K562 (cell line): ENCODE data around the gene SLAMF8. TPM values are rescaled to one million over a fixed set of nuclear protein-coding genes. Genes with fewer than 3 reads are reported as not detected.

Experiments
- ATAC-seq: fragments of 200-7000 bp; cut with Tn5 transposase; 3 replicates; pipeline ENCODE4 v1.9.1; 2020; ENCODE audit warnings: moderate library complexity
- BruUV-seq: library from RNA; stranded (reverse); fragments of 400-500 nt; replicated peaks from 2 replicates; lab custom pipeline; 2021; lab: Mats Ljungman, UMichigan
- CTCF ChIA-PET: fragments of 300-600 bp; formaldehyde crosslinking; extraction: SDS; loops from one replicate; lab custom pipeline; 2021; ENCODE audit warnings: low intra/inter-chr PET ratio; lab: Yijun Ruan, JAX
- POLR2A ChIA-PET: fragments of 300-600, 350-650 bp; sonication (Branson Sonifier 250); formaldehyde crosslinking; extraction: SDS; loops from one replicate; lab custom pipeline; 2021; ENCODE audit warnings: antibody characterized with exemption, inconsistent platforms; lab: Yijun Ruan, JAX
- DNase-seq, 4 experiments: peaks; one replicate each; pipeline versions ENCODE4 v3.0.0 to v3.0.0-alpha.2; 2011 to 2018; ENCODE audit warnings: low spot score in 3 of 4, mixed read lengths in 3 of 4; ENCODE audit errors: extremely low read depth in 1 of 4
- FAIRE-seq: peaks from 2 replicates; lab custom pipeline; 2011; peaks lifted over from hg19 to GRCh38; lab: Jason Lieb, UNC
- H2AFZ ChIP-seq: 2 replicates; pipeline ENCODE4 v1.6.0; 2011; ENCODE audit warnings: low read depth, low read length, control low read depth, inconsistent platforms
- H3K27ac ChIP-seq: fragments of 200-600 bp; 3 replicates; pipeline ENCODE4 v1.8.0; 2011; ENCODE audit warnings: low read depth, mild to moderate bottlenecking, control low read depth, inconsistent platforms, low read length, moderate library complexity, mixed read lengths; ENCODE audit errors: extremely low read depth
- H3K27me3 ChIP-seq, 2 experiments: fragments of 300-600 bp in 1 of 2; 2 replicates in 1 of 2; 3 replicates in 1 of 2; pipeline versions ENCODE4 v1.6.0 to v1.8.0; 2011; ENCODE audit warnings: inconsistent platforms in 2 of 2, low read length in 2 of 2, mild to moderate bottlenecking in 1 of 2, mixed read lengths in 1 of 2, moderate library complexity in 1 of 2; ENCODE audit not compliant: control insufficient read depth in 2 of 2, insufficient read depth in 2 of 2
- H3K36me3 ChIP-seq: fragments of 300-600 bp; 3 replicates; pipeline ENCODE4 v1.8.0; 2011; ENCODE audit warnings: mild to moderate bottlenecking, low read length, inconsistent platforms; ENCODE audit not compliant: control insufficient read depth, insufficient read depth
- H3K4me1 ChIP-seq, 2 experiments: fragments of 200-600 bp in 1 of 2; replicated peaks in 1 of 2; 2 replicates in 1 of 2; 3 replicates in 1 of 2; pipeline versions ENCODE4 v1.5.1 to v1.8.0; 2011; ENCODE audit warnings: inconsistent platforms in 2 of 2, low read length in 2 of 2, mild to moderate bottlenecking in 1 of 2, mixed read lengths in 1 of 2, moderate library complexity in 1 of 2; ENCODE audit not compliant: control insufficient read depth in 2 of 2, insufficient read depth in 2 of 2
- H3K4me2 ChIP-seq: 2 replicates; pipeline ENCODE4 v1.6.1; 2011; ENCODE audit warnings: low read length, control low read depth, inconsistent platforms, mixed read lengths; ENCODE audit not compliant: insufficient read depth
- H3K4me3 ChIP-seq: fragments of 200-600 bp; sonication (generic), shearing (Covaris generic); 2 replicates; pipeline ENCODE4 v1.5.1; 2016; ENCODE audit warnings: control low read depth, inconsistent platforms
- H3K79me2 ChIP-seq: fragments of 200-600 bp; 3 replicates; pipeline ENCODE4 v1.8.0; 2011; ENCODE audit warnings: low read length, inconsistent platforms; ENCODE audit not compliant: control insufficient read depth, insufficient read depth
- H3K9ac ChIP-seq, 2 experiments: 2 replicates each; pipeline versions ENCODE4 v1.6.0 to v1.6.1; 2011; ENCODE audit warnings: low read depth in 2 of 2, low read length in 2 of 2, control low read depth in 1 of 2, inconsistent platforms in 1 of 2, mild to moderate bottlenecking in 1 of 2, mixed read lengths in 1 of 2; ENCODE audit not compliant: insufficient read depth in 1 of 2
- H3K9me1 ChIP-seq: one replicate; pipeline ENCODE4 v1.6.0; 2011; ENCODE audit warnings: inconsistent platforms, mild to moderate bottlenecking, low read length, moderate library complexity; ENCODE audit not compliant: control insufficient read depth, insufficient read depth
- H3K9me3 ChIP-seq: replicated peaks from 2 replicates; pipeline ENCODE4 v1.5.1; 2011; ENCODE audit warnings: low read depth, low read length, inconsistent platforms; ENCODE audit not compliant: control insufficient read depth, insufficient read depth
- H4K20me1 ChIP-seq: replicated peaks from 2 replicates; pipeline ENCODE4 v1.6.1; 2011; ENCODE audit warnings: low read length, inconsistent platforms, mixed read lengths; ENCODE audit not compliant: control insufficient read depth, insufficient read depth
- REST ChIP-seq, 2 experiments: fragments of 450-650 bp; formaldehyde crosslinking in 1 of 2; IDR thresholded peaks; 2 replicates each; pipeline versions ENCODE4 v1.4.0 to v1.6.1; 2014 to 2020; ENCODE audit warnings: mild to moderate bottlenecking in 2 of 2, borderline replicate concordance in 1 of 2, low read depth in 1 of 2
- SFPQ ChIP-seq: fragments of 200-400 bp; formaldehyde crosslinking; IDR thresholded peaks from 2 replicates; pipeline ENCODE4 v1.6.1; 2017; ENCODE audit warnings: mild to moderate bottlenecking, low read depth, low read length, moderate library complexity
- SRSF7 ChIP-seq: fragments of 200-400 bp; formaldehyde crosslinking; optimal IDR thresholded peaks from 2 replicates; pipeline ENCODE3; 2017; ENCODE audit warnings: mild to moderate bottlenecking, low read depth, low read length
- ZNF24 ChIP-seq: fragments of 450-650 bp; IDR thresholded peaks from 2 replicates; pipeline ENCODE4 v1.6.1; 2016
- WGBS: fragments of 100-300 bp; shearing (Covaris generic); methylation state at CpG from one replicate; pipeline ENCODE4 v1.1.6; 2016; ENCODE audit warnings: low coverage, mixed read lengths; ENCODE audit not compliant: insufficient coverage; ENCODE audit errors: missing lambda C conversion rate; 5-methylcytosine and 5-hydroxymethylcytosine counted together
- in situ Hi-C: fragments of 300-500 bp; cut with MboI; formaldehyde crosslinking; loops from 4 replicates; pipeline ENCODE4 v1.15.0; 2018; ENCODE audit warnings: inconsistent platforms, mixed read lengths
- intact Hi-C: fragments of 100-400 bp; cut with micrococcal nuclease; formaldehyde crosslinking; loops from 2 replicates; pipeline ENCODE4 v1.14.2; 2022
- polyA plus RNA-seq, 8 experiments: library from polyadenylated mRNA; depleted of rRNA in 4 of 8; stranded (reverse) in 5 of 8; unstranded in 3 of 8; fragments of >200 nt; fragmentation: Nextera tagmentation in 2 of 8; fragmentation: Illumina TruSeq in 1 of 8; extraction: Ambion mirVana in 2 of 8; extraction: Trizol in 1 of 8; gene quantifications; 2 replicates each; pipeline versions ENCODE4 v1.2.1 to v1.2.3, GENCODE V29; 2011 to 2014; ENCODE audit warnings: inconsistent platforms in 1 of 8, missing spikeins in 1 of 8
- total RNA-seq, 7 experiments: library from RNA; depleted of rRNA in 6 of 7; stranded (reverse); fragments of >200 nt in 6 of 7; fragmentation: Illumina TruSeq in 2 of 7; extraction: Trizol in 2 of 7; gene quantifications; 2 replicates each; pipeline versions ENCODE4 v1.2.1 to v1.2.3, GENCODE V29; 2011 to 2021; ENCODE audit warnings: low replicate concordance in 1 of 7
- TF ChIP-seq, protein P1 (sequence below): IDR thresholded peaks from 2 replicates; pipeline ENCODE4 v1.6.1; 2011; ENCODE audit warnings: borderline replicate concordance, low read depth, mild to moderate bottlenecking, moderate library complexity, low read length; ENCODE audit not compliant: insufficient read depth, poor library complexity, severe bottlenecking

The SLAMF8 gene
- total and polyA plus RNA-seq, 9 of the 15 experiments (the other 6 are each of a cell fraction or from before 2014, with no cell fraction given) = not detected

GRCh38 chr1:159831412-159832141 is 4.9 kb downstream of the SLAMF8 start (continued):
- TF ChIP-seq, protein P1, sequence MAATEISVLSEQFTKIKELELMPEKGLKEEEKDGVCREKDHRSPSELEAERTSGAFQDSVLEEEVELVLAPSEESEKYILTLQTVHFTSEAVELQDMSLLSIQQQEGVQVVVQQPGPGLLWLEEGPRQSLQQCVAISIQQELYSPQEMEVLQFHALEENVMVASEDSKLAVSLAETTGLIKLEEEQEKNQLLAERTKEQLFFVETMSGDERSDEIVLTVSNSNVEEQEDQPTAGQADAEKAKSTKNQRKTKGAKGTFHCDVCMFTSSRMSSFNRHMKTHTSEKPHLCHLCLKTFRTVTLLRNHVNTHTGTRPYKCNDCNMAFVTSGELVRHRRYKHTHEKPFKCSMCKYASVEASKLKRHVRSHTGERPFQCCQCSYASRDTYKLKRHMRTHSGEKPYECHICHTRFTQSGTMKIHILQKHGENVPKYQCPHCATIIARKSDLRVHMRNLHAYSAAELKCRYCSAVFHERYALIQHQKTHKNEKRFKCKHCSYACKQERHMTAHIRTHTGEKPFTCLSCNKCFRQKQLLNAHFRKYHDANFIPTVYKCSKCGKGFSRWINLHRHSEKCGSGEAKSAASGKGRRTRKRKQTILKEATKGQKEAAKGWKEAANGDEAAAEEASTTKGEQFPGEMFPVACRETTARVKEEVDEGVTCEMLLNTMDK = no peak

DNA sequence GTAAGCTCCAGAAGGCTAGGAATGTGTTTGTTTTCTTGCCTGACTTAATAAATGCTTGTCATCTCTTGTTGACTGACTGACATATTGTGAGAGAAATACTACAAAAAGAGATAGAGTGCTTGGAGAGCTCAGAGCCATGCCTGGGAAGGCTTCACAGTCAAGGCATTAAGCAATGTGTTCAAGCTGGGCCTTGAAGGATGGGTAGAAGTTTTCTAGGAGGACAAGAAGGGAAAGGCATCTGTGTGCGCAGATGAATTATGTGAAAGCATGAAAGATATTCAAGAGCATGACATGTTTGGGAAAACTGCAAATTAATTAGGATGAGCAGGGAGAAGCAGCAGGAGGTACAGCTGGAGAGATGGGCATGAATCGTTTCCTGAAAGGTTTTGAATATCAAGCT is 5.6 kb downstream of the SLAMF8 start:
- no TSS peak for BruUV-seq
- ATAC-seq = no peak
- POLR2A ChIA-PET = interaction anchor here (0.6 to 1.4 kb wide), 4 partner anchors 9 to 91 kb away, joined by 3 to 4 read pairs (median 3); no protein-coding TSS in a partner anchor
- peaks cover 0 to 5% of the 10 kb centered on the region in 2 experiments; a peak in 2 of 5 replicates for H3K4me1 ChIP-seq
- H3K4me3 ChIP-seq = no peak overlapping the region
- H3K4me2 ChIP-seq = no peak overlapping the region
- no peak overlapping the region for H3K9ac ChIP-seq
- 0% methylated on average over 2 of the region's 2 CpGs for WGBS
- DNase-seq = no peak
- in situ Hi-C loops = no loop called here
- CTCF ChIA-PET = no interaction called here
- no peaks in the 10 kb centered on the region for H3K36me3 ChIP-seq
- no peak overlapping the region for H2AFZ ChIP-seq
- intact Hi-C loops = loop anchor here (10.0 kb wide), 1 partner anchor 92 kb away; the partner anchor contains the start of gene TAGLN2
- no peaks in the 10 kb centered on the region for H3K9me3 ChIP-seq
- H3K27ac ChIP-seq = no peak overlapping the region
- no peaks in the 10 kb centered on the region for H3K79me2 ChIP-seq
- no peak for FAIRE-seq
- no peaks in the 10 kb centered on the region for H4K20me1 ChIP-seq
- peaks cover 21 to 52% of the 10 kb centered on the region in 2 experiments; a peak in 4 of 5 replicates for H3K27me3 ChIP-seq
- no peaks in the 10 kb centered on the region for H3K9me1 ChIP-seq
- TF ChIP-seq SRSF7 = no peak
- no peak for TF ChIP-seq REST (IDR thresholded peaks at IDR 0.05; ENCODE audit: borderline replicate concordance)
- no peak for TF ChIP-seq REST (CRISPR knock-in tag; IDR thresholded peaks at IDR 0.05; ENCODE audit: low read depth)
- no peak for TF ChIP-seq ZNF24
- no peak for TF ChIP-seq SFPQ
